ENCODE data around the gene DTX4.

The DTX4 gene

GRCh38 chr11:59173080-59173963 is 1.4 kb downstream of the DTX4 start:
- no peak for DNase-seq (ENCODE audit: low read depth in 2 of 2)

GRCh38 chr11:59173964-59174663 is 2.2 kb downstream of the DTX4 start:
- no peak for DNase-seq (ENCODE audit: low read depth in 2 of 2)

GRCh38 chr11:59174664-59175033 is 2.7 kb downstream of the DTX4 start:
- no peak for DNase-seq (ENCODE audit: low read depth in 2 of 2)

GRCh38 chr11:59175091-59175501 is 3.2 kb downstream of the DTX4 start:
- DNase-seq (ENCODE audit: low read depth in 2 of 2): no peak

GRCh38 chr11:59176330-59176729 is 4.4 kb downstream of the DTX4 start:
- no peak for DNase-seq (ENCODE audit: low read depth in 2 of 2)

- no peak for DNase-seq (ENCODE audit: low read depth in 2 of 2)
Observed at GRCh38 chr11:59178402-59178801, 6.5 kb downstream of the DTX4 start.

- no peak for DNase-seq (ENCODE audit: low read depth in 2 of 2)
Observed at GRCh38 chr11:59179121-59179520, 7.2 kb downstream of the DTX4 start.

GRCh38 chr11:59180168-59180776 is 8.3 kb downstream of the DTX4 start:
- no peak for DNase-seq (ENCODE audit: low read depth in 2 of 2)

- no peak for DNase-seq (ENCODE audit: low read depth in 2 of 2)
Observed at GRCh38 chr11:59180907-59181306, 9.0 kb downstream of the DTX4 start.

GRCh38 chr11:59181746-59182456 is 10.0 kb downstream of the DTX4 start:
- no peak for DNase-seq (ENCODE audit: low read depth in 2 of 2)

- DNase-seq (ENCODE audit: low read depth in 2 of 2): no peak
Observed at GRCh38 chr11:59182457-59183151, 10.7 kb downstream of the DTX4 start.

- no peak for DNase-seq (ENCODE audit: low read depth in 2 of 2)
Observed at GRCh38 chr11:59183771-59184170, 11.8 kb downstream of the DTX4 start.

GRCh38 chr11:59184691-59185339 is 12.9 kb downstream of the DTX4 start:
- no peak for DNase-seq (ENCODE audit: low read depth in 2 of 2)

GRCh38 chr11:59185386-59185945 is 13.5 kb downstream of the DTX4 start:
- DNase-seq (ENCODE audit: low read depth in 2 of 2): no peak

- DNase-seq (ENCODE audit: low read depth in 2 of 2): peak in 1 of 2 donors; percentile 30
Observed at GRCh38 chr11:59186130-59186594, 14.2 kb downstream of the DTX4 start.

GRCh38 chr11:59187035-59187434 is 15.1 kb downstream of the DTX4 start:
- no peak for DNase-seq (ENCODE audit: low read depth in 2 of 2)

- no peak for DNase-seq (ENCODE audit: low read depth in 2 of 2)
Observed at GRCh38 chr11:59187587-59187986, 15.7 kb downstream of the DTX4 start.

GRCh38 chr11:59188954-59189353 is 17.0 kb downstream of the DTX4 start:
- DNase-seq (ENCODE audit: low read depth in 2 of 2): no peak

- DNase-seq (ENCODE audit: low read depth in 2 of 2): no peak
Observed at GRCh38 chr11:59189986-59190385, 18.1 kb downstream of the DTX4 start.

- DNase-seq (ENCODE audit: low read depth in 2 of 2): no peak
Observed at GRCh38 chr11:59191095-59191494, 19.2 kb downstream of the DTX4 start.

All from activated CD4-positive, alpha-beta T cell treated with anti-CD3 and anti-CD28 coated beads for 24 hours (primary cell).